K562 (cell line): Measurements from ENCODE around the gene NRCAM. TPM values are rescaled to one million over a fixed set of nuclear protein-coding genes. Genes with fewer than 3 reads are reported as not detected.

ENCODE experiments used
- ATAC-seq: fragments of 200-7000 bp; cut with Tn5 transposase; 3 replicates; pipeline ENCODE4 v1.9.1; 2020; ENCODE audit warnings: moderate library complexity
- BruUV-seq: library from RNA; stranded (reverse); fragments of 400-500 nt; replicated peaks from 2 replicates; lab custom pipeline; 2021; lab: Mats Ljungman, UMichigan
- CTCF ChIA-PET: fragments of 300-600 bp; formaldehyde crosslinking; extraction: SDS; loops from one replicate; lab custom pipeline; 2021; ENCODE audit warnings: low intra/inter-chr PET ratio; lab: Yijun Ruan, JAX
- POLR2A ChIA-PET: fragments of 300-600, 350-650 bp; sonication (Branson Sonifier 250); formaldehyde crosslinking; extraction: SDS; loops from one replicate; lab custom pipeline; 2021; ENCODE audit warnings: antibody characterized with exemption, inconsistent platforms; lab: Yijun Ruan, JAX
- DNase-seq, 4 experiments: peaks; one replicate each; pipeline versions ENCODE4 v3.0.0 to v3.0.0-alpha.2; 2011 to 2018; ENCODE audit warnings: low spot score in 3 of 4, mixed read lengths in 3 of 4; ENCODE audit errors: extremely low read depth in 1 of 4
- FAIRE-seq: peaks from 2 replicates; lab custom pipeline; 2011; peaks lifted over from hg19 to GRCh38; lab: Jason Lieb, UNC
- H2AFZ ChIP-seq: 2 replicates; pipeline ENCODE4 v1.6.0; 2011; ENCODE audit warnings: low read depth, low read length, control low read depth, inconsistent platforms
- H3K27ac ChIP-seq: fragments of 200-600 bp; 3 replicates; pipeline ENCODE4 v1.8.0; 2011; ENCODE audit warnings: low read depth, mild to moderate bottlenecking, control low read depth, inconsistent platforms, low read length, moderate library complexity, mixed read lengths; ENCODE audit errors: extremely low read depth
- H3K27me3 ChIP-seq, 2 experiments: fragments of 300-600 bp in 1 of 2; 2 replicates in 1 of 2; 3 replicates in 1 of 2; pipeline versions ENCODE4 v1.6.0 to v1.8.0; 2011; ENCODE audit warnings: inconsistent platforms in 2 of 2, low read length in 2 of 2, mild to moderate bottlenecking in 1 of 2, mixed read lengths in 1 of 2, moderate library complexity in 1 of 2; ENCODE audit not compliant: control insufficient read depth in 2 of 2, insufficient read depth in 2 of 2
- H3K36me3 ChIP-seq: fragments of 300-600 bp; 3 replicates; pipeline ENCODE4 v1.8.0; 2011; ENCODE audit warnings: mild to moderate bottlenecking, low read length, inconsistent platforms; ENCODE audit not compliant: control insufficient read depth, insufficient read depth
- H3K4me1 ChIP-seq, 2 experiments: fragments of 200-600 bp in 1 of 2; replicated peaks in 1 of 2; 2 replicates in 1 of 2; 3 replicates in 1 of 2; pipeline versions ENCODE4 v1.5.1 to v1.8.0; 2011; ENCODE audit warnings: inconsistent platforms in 2 of 2, low read length in 2 of 2, mild to moderate bottlenecking in 1 of 2, mixed read lengths in 1 of 2, moderate library complexity in 1 of 2; ENCODE audit not compliant: control insufficient read depth in 2 of 2, insufficient read depth in 2 of 2
- H3K4me2 ChIP-seq: 2 replicates; pipeline ENCODE4 v1.6.1; 2011; ENCODE audit warnings: low read length, control low read depth, inconsistent platforms, mixed read lengths; ENCODE audit not compliant: insufficient read depth
- H3K4me3 ChIP-seq: fragments of 200-600 bp; sonication (generic), shearing (Covaris generic); 2 replicates; pipeline ENCODE4 v1.5.1; 2016; ENCODE audit warnings: control low read depth, inconsistent platforms
- H3K79me2 ChIP-seq: fragments of 200-600 bp; 3 replicates; pipeline ENCODE4 v1.8.0; 2011; ENCODE audit warnings: low read length, inconsistent platforms; ENCODE audit not compliant: control insufficient read depth, insufficient read depth
- H3K9ac ChIP-seq, 2 experiments: 2 replicates each; pipeline versions ENCODE4 v1.6.0 to v1.6.1; 2011; ENCODE audit warnings: low read depth in 2 of 2, low read length in 2 of 2, control low read depth in 1 of 2, inconsistent platforms in 1 of 2, mild to moderate bottlenecking in 1 of 2, mixed read lengths in 1 of 2; ENCODE audit not compliant: insufficient read depth in 1 of 2
- H3K9me1 ChIP-seq: one replicate; pipeline ENCODE4 v1.6.0; 2011; ENCODE audit warnings: inconsistent platforms, mild to moderate bottlenecking, low read length, moderate library complexity; ENCODE audit not compliant: control insufficient read depth, insufficient read depth
- H3K9me3 ChIP-seq: replicated peaks from 2 replicates; pipeline ENCODE4 v1.5.1; 2011; ENCODE audit warnings: low read depth, low read length, inconsistent platforms; ENCODE audit not compliant: control insufficient read depth, insufficient read depth
- H4K20me1 ChIP-seq: replicated peaks from 2 replicates; pipeline ENCODE4 v1.6.1; 2011; ENCODE audit warnings: low read length, inconsistent platforms, mixed read lengths; ENCODE audit not compliant: control insufficient read depth, insufficient read depth
- HDAC1 ChIP-seq, 2 experiments: fragments of 450-650 bp; IDR thresholded peaks; 2 replicates each; pipeline ENCODE4 v1.6.1; 2016 to 2017; ENCODE audit warnings: inconsistent platforms in 1 of 2, mild to moderate bottlenecking in 1 of 2, moderate library complexity in 1 of 2
- KAT7 ChIP-seq: sonication (generic); formaldehyde crosslinking; IDR thresholded peaks from 2 replicates; pipeline ENCODE4 v1.8.0; 2022; ENCODE audit warnings: missing genetic modification reagents, mild to moderate bottlenecking, borderline replicate concordance
- MYBL2 ChIP-seq, 2 experiments: fragments of 450-650 bp in 1 of 2; sonication (generic) in 1 of 2; formaldehyde crosslinking in 1 of 2; IDR thresholded peaks; 2 replicates each; pipeline versions ENCODE4 v1.6.1 to v1.8.1; 2017 to 2022; ENCODE audit warnings: borderline replicate concordance in 1 of 2, inconsistent platforms in 1 of 2, low read depth in 1 of 2, mild to moderate bottlenecking in 1 of 2, missing genetic modification reagents in 1 of 2, moderate library complexity in 1 of 2
- NFIC ChIP-seq: fragments of 450-650 bp; IDR thresholded peaks from 2 replicates; pipeline ENCODE4 v1.6.1; 2017; ENCODE audit warnings: mild to moderate bottlenecking, inconsistent platforms
- NFIX ChIP-seq: fragments of 250-450 bp; sonication (Bioruptor Pico); IDR thresholded peaks from 2 replicates; pipeline ENCODE4 v1.4.0; 2020; ENCODE audit warnings: low read depth, mild to moderate bottlenecking, moderate library complexity
- PRMT5 ChIP-seq: sonication (generic); formaldehyde crosslinking; IDR thresholded peaks from 2 replicates; pipeline ENCODE4 v1.5.0; 2020; ENCODE audit warnings: missing genetic modification reagents
- YY1 ChIP-seq, 3 experiments: IDR thresholded peaks; 2 replicates each; pipeline ENCODE4 v1.6.1; 2011; ENCODE audit warnings: low read length in 2 of 3, mild to moderate bottlenecking in 2 of 3, moderate library complexity in 2 of 3, borderline replicate concordance in 1 of 3, control low read depth in 1 of 3, low read depth in 1 of 3; ENCODE audit not compliant: insufficient read depth in 3 of 3, insufficient replicate concordance in 2 of 3, control insufficient read depth in 1 of 3, insufficient read length in 1 of 3; ENCODE audit errors: extremely low read depth in 1 of 3
- ZNF175 ChIP-seq: fragments of 200-800 bp; sonication (Bioruptor generic); IDR thresholded peaks from 2 replicates; pipeline ENCODE4 v1.6.1; 2016; ENCODE audit warnings: low read depth, mild to moderate bottlenecking, missing genetic modification characterization, missing compliant biosample characterization
- WGBS: fragments of 100-300 bp; shearing (Covaris generic); methylation state at CpG from one replicate; pipeline ENCODE4 v1.1.6; 2016; ENCODE audit warnings: low coverage, mixed read lengths; ENCODE audit not compliant: insufficient coverage; ENCODE audit errors: missing lambda C conversion rate; 5-methylcytosine and 5-hydroxymethylcytosine counted together
- in situ Hi-C: fragments of 300-500 bp; cut with MboI; formaldehyde crosslinking; loops from 4 replicates; pipeline ENCODE4 v1.15.0; 2018; ENCODE audit warnings: inconsistent platforms, mixed read lengths
- intact Hi-C: fragments of 100-400 bp; cut with micrococcal nuclease; formaldehyde crosslinking; loops from 2 replicates; pipeline ENCODE4 v1.14.2; 2022
- polyA plus RNA-seq, 8 experiments: library from polyadenylated mRNA; depleted of rRNA in 4 of 8; stranded (reverse) in 5 of 8; unstranded in 3 of 8; fragments of >200 nt; fragmentation: Nextera tagmentation in 2 of 8; fragmentation: Illumina TruSeq in 1 of 8; extraction: Ambion mirVana in 2 of 8; extraction: Trizol in 1 of 8; gene quantifications; 2 replicates each; pipeline versions ENCODE4 v1.2.1 to v1.2.3, GENCODE V29; 2011 to 2014; ENCODE audit warnings: inconsistent platforms in 1 of 8, missing spikeins in 1 of 8
- total RNA-seq, 7 experiments: library from RNA; depleted of rRNA in 6 of 7; stranded (reverse); fragments of >200 nt in 6 of 7; fragmentation: Illumina TruSeq in 2 of 7; extraction: Trizol in 2 of 7; gene quantifications; 2 replicates each; pipeline versions ENCODE4 v1.2.1 to v1.2.3, GENCODE V29; 2011 to 2021; ENCODE audit warnings: low replicate concordance in 1 of 7
- TF ChIP-seq, protein P1 (sequence below): sonication (generic); formaldehyde crosslinking; IDR thresholded peaks from 2 replicates; pipeline ENCODE4 v1.8.1; 2023; ENCODE audit warnings: mild to moderate bottlenecking, missing genetic modification reagents
- TF ChIP-seq, protein P2 (sequence below): sonication (generic); formaldehyde crosslinking; IDR thresholded peaks from 2 replicates; pipeline ENCODE4 v1.8.1; 2023; ENCODE audit warnings: mild to moderate bottlenecking, missing genetic modification reagents

The NRCAM gene
- total and polyA plus RNA-seq, 9 of the 15 experiments (the other 6 are each of a cell fraction or from before 2014, with no cell fraction given), result 0.03 to 0.54 (median 0.12) TPM; not detected in 1

DNA sequence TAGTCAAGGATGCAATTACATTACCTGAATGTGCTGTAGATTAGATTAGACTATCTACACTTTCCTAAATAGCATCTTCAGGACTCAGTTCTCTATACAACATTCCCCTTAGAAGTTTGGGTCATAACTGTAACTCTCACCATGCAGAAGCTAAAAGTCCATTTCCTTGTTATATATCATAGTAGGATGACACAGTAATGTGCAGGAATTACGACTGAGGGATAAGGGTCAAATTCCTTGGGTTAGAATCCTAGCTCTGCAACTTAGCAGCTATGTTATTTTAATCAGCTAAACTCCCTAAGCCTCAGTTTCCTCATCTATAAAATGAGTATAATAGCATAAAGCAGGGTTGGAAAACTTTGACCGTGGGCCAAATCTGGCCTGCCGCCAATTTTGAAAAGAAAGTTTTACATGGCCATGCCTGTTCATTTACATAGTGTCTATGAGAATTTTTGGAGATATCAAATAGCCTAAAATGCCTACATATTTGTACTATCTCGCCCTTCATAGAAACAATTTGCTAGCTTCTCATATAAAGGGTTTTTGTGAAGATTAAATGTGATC lies 14.8 kb downstream of the NRCAM start:
- in situ Hi-C loops, result no loop called here

DNA sequence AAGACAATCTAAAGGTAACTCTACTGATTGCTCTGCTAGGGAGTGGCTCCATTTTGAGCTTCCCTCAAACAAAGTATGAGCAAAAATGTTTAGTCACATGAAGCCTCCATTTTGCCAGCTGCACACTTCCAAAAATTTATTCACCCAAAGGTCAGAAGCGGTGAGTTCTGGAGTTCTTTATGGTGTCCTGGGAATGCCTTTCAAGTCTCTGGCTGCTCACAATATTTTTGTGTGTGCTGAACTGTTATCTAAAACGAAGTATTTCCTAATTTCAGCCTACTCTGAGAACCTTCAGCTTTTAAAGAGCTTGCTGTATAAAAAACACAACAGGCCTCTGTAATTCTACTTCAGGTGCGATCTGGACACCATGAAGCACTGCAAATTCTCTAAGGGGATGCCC lies 15.6 kb downstream of the NRCAM start:
- no peaks in the 10 kb centered on the region for H3K9me1 ChIP-seq
- H3K9ac ChIP-seq, result no peak overlapping the region
- DNase-seq (no peak), FAIRE-seq (no peak), ATAC-seq (peak; percentile 39; the same call in 1 of the 3 replicates)
- H3K4me3 ChIP-seq, result no peak overlapping the region
- intact Hi-C loops, result no loop called here
- ChIA-PET POLR2A (interaction anchor here (0.6 to 1.5 kb wide), 4 partner anchors 9 to 28 kb away, joined by 3 to 5 read pairs (median 4); no protein-coding TSS in a partner anchor), CTCF (no interaction called here)
- peak overlapping the region; percentile 34 for H2AFZ ChIP-seq
- H3K27ac ChIP-seq, result no peak overlapping the region
- 7% methylated on average over 3 of the region's 3 CpGs for WGBS
- BruUV-seq, result no TSS peak
- no peaks in the 10 kb centered on the region for H4K20me1 ChIP-seq
- no peak overlapping the region for H3K4me2 ChIP-seq
- H3K27me3 ChIP-seq, result peaks cover 9 to 15% of the 10 kb centered on the region in 2 experiments; a peak in 4 of 5 replicates
- H3K9me3 ChIP-seq, result no peaks in the 10 kb centered on the region
- no peaks in the 10 kb centered on the region for H3K36me3 ChIP-seq
- in situ Hi-C loops, result no loop called here
- H3K79me2 ChIP-seq, result no peaks in the 10 kb centered on the region
- peaks cover 0 to 4% of the 10 kb centered on the region in 2 experiments; a peak in 1 of 5 replicates for H3K4me1 ChIP-seq
- TF ChIP-seq YY1 (IDR thresholded peaks at IDR 0.05; ENCODE audit: borderline replicate concordance in 1 of 3, control insufficient read depth in 1 of 3, extremely low read depth in 1 of 3, insufficient read depth in 3 of 3, insufficient read length in 1 of 3, insufficient replicate concordance in 2 of 3, low read depth in 1 of 3, low read length in 2 of 3) (peak in 1 of 3 experiments; percentile 74), HDAC1 (IDR thresholded peaks at IDR 0.05) (no peak), PRMT5 (CRISPR knock-in tag) (no peak), KAT7 (CRISPR knock-in tag) (no peak), MYBL2 (IDR thresholded peaks at IDR 0.05; ENCODE audit: low read depth) (no peak), MYBL2 (CRISPR knock-in tag; IDR thresholded peaks at IDR 0.05; ENCODE audit: borderline replicate concordance) (no peak)
- TF ChIP-seq, protein P1, sequence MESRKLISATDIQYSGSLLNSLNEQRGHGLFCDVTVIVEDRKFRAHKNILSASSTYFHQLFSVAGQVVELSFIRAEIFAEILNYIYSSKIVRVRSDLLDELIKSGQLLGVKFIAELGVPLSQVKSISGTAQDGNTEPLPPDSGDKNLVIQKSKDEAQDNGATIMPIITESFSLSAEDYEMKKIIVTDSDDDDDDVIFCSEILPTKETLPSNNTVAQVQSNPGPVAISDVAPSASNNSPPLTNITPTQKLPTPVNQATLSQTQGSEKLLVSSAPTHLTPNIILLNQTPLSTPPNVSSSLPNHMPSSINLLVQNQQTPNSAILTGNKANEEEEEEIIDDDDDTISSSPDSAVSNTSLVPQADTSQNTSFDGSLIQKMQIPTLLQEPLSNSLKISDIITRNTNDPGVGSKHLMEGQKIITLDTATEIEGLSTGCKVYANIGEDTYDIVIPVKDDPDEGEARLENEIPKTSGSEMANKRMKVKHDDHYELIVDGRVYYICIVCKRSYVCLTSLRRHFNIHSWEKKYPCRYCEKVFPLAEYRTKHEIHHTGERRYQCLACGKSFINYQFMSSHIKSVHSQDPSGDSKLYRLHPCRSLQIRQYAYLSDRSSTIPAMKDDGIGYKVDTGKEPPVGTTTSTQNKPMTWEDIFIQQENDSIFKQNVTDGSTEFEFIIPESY, result no peak
- TF ChIP-seq, protein P2, sequence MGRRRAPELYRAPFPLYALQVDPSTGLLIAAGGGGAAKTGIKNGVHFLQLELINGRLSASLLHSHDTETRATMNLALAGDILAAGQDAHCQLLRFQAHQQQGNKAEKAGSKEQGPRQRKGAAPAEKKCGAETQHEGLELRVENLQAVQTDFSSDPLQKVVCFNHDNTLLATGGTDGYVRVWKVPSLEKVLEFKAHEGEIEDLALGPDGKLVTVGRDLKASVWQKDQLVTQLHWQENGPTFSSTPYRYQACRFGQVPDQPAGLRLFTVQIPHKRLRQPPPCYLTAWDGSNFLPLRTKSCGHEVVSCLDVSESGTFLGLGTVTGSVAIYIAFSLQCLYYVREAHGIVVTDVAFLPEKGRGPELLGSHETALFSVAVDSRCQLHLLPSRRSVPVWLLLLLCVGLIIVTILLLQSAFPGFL (CRISPR knock-in tag), result no peak

More for the DNA sequence above, 14.8 kb downstream of the NRCAM start:
- WGBS, result 2% methylated on average over 4 of the region's 4 CpGs
- BruUV-seq, result no TSS peak
- no peak overlapping the region for H3K4me2 ChIP-seq
- H3K9me3 ChIP-seq, result no peaks in the 10 kb centered on the region
- no peaks in the 10 kb centered on the region for H4K20me1 ChIP-seq
- TF ChIP-seq NFIC (peak; percentile 84), NFIX (CRISPR knock-in tag) (peak; percentile 57), ZNF175 (CRISPR knock-in tag) (no peak)
- no peak for ATAC-seq
- H3K79me2 ChIP-seq, result no peaks in the 10 kb centered on the region
- no peaks in the 10 kb centered on the region for H3K4me1 ChIP-seq
- no peak for DNase-seq
- H3K4me3 ChIP-seq, result no peak overlapping the region
- ChIA-PET CTCF (interaction anchor here (0.5 kb wide), 2 partner anchors 985 to 1938 kb away, joined by 3 to 6 read pairs; no protein-coding TSS in a partner anchor), POLR2A (interaction anchor here (1.0 to 1.5 kb wide), 2 partner anchors 9 to 19 kb away, joined by 3 to 4 read pairs; no protein-coding TSS in a partner anchor)
- H2AFZ ChIP-seq, result no peak overlapping the region
- no peak overlapping the region for H3K27ac ChIP-seq
- H3K9me1 ChIP-seq, result no peaks in the 10 kb centered on the region
- H3K9ac ChIP-seq, result no peak overlapping the region
- H3K36me3 ChIP-seq, result no peaks in the 10 kb centered on the region
- H3K27me3 ChIP-seq, result peaks cover 9 to 19% of the 10 kb centered on the region in 2 experiments; a peak in 4 of 5 replicates
- no peak for FAIRE-seq
- intact Hi-C loops, result no loop called here
